LoVo (cell line): Measurements from ENCODE around the gene EPS8.

Experiments
- DNase-seq: peaks from one replicate; pipeline ENCODE4 v3.0.0-alpha.2; 2016; ENCODE audit warnings: low spot score

The EPS8 gene

DNA sequence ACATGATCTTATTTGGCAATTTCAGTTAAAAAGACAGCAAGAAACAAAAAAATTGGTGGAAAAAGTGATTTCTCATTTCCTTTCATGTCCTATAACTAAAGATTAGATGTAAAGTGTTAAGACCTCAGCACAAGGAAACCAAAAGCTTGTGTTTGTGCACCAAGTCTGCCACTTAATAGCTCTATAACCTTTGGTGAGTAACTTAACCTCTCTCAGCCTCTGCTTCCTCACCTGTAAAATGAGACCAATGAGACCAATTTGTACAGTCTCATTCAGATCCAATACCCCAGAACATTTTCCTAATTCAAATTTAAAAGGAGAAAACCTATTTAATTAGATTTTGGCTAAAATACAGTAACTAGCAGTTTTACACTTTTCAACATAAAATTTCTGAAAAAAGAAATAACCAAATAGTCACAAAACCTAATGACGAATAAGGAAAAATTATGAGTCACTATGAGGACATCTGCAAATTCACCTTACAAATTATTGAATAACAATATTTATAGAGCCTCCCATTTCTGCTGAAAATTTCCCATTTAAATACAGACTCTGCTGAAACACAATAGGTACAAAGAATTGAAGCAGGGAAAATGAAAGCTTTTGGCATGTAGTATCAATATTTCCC, 71.1 kb downstream of the EPS8 start:
- DNase-seq: peak; percentile 62

GRCh38 chr12:15716581-15716980, 72.6 kb downstream of the EPS8 start:
- no peak for DNase-seq

- no peak for DNase-seq
Observed at GRCh38 chr12:15714256-15714655, 74.9 kb downstream of the EPS8 start.

DNA sequence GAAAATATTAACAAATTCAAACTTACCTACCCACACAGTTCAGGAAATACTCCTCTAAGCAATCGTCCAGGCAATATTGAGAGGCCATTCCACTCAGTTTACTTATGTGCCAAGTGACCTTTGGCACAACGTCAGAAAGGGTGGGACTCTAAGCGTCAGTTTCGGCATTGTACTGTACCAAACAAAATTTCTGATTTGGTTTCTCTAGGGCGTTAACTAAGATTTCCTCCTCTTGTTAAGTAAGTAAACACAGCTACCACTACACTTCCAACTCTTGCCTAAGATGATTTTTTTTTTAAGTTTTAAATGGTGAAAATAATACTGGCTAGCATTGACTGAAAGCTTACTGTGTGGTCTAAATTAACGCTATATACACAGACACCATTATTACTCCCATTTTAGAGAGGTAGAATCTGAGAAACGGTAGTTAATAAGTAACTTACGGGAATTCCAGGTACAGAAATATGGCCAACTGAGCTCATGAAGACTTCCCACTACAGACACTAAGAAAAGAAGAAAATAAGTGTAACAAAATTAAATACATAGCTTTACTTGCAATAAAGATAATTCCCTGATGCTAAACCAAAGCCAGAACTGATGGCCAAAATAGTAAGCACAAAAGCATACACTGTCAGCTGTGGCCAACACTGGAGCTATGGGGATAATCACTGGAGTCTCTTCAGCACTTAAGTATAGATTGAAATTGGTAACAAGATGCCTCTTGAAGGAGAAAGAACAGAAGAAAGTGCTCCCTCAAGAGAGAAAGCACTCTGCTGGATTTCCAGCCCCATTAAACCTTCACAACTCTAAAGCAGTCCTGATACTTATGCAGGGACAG, 76.1 kb downstream of the EPS8 start:
- DNase-seq: peak; percentile 98

DNA sequence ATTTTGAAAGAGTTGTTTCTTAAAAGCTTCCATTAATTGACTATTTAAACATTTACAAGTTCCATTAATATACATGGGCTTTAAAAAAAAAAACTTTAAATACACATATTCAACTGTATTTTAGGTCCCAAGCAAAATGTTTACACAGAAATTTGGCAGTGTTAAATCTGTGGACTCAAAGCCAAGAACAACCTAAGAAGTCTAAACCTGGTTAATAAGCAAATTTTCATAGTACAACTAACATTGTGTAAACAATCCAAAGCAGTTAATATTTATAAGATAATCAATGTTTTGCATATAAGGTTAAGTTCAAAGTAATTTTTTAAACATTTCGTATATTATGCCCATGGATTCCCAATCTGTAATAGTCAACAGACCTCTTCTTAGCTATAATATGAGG, 77.0 kb downstream of the EPS8 start:
- DNase-seq: no peak

- no peak for DNase-seq
Observed at GRCh38 chr12:15710860-15711510, 78.2 kb downstream of the EPS8 start.

DNA sequence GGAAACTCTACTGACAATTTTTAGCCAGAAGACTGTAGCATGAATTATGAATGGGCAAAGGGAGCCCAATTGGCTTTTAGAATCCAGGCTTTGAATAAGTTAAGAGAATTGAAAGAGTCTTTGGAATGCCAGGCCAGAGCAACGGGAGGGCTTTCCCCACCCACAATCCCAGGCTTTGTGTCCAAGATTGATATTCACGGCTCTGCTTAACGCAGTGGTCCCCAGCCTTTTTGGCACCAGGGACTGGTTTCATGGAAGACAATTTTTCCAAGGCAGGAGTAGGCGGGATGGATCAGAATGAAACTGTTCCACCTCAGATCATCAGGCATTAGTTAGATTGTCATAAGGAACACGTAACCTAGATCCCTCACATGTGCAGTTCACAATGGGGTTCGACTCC, 79.6 kb downstream of the EPS8 start:
- DNase-seq: no peak

DNA sequence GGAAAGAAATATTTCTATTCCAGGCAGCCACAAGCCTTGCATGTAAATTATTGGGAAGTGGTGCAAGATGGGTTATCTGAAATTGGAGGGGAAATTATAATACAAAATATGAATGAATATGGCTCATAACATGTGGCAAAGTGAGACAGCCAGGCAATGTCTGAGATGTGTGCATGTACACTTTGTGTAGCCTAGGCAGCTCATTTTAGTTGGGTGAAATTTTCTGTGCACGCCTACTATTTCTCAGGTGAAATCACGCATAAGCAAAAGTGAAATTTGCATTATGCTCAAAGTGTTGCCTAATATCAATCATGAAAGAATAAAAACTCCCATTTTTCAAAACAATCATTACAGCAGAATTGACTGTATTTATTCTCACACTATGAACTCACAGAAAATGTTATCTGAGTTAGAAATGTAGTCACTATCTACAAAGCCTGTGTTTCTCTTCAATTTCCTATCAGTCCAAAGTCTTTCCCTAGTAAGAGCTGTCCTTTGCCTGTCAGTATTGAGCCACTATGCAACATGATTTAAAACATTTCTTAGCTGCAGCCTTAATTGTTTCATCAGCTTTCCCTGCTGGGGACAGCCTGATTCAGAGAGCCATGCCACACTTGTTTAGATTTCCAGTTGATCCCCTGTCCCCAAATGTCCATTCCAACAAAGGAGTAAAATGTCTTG, 80.7 kb downstream of the EPS8 start:
- no peak for DNase-seq

DNA sequence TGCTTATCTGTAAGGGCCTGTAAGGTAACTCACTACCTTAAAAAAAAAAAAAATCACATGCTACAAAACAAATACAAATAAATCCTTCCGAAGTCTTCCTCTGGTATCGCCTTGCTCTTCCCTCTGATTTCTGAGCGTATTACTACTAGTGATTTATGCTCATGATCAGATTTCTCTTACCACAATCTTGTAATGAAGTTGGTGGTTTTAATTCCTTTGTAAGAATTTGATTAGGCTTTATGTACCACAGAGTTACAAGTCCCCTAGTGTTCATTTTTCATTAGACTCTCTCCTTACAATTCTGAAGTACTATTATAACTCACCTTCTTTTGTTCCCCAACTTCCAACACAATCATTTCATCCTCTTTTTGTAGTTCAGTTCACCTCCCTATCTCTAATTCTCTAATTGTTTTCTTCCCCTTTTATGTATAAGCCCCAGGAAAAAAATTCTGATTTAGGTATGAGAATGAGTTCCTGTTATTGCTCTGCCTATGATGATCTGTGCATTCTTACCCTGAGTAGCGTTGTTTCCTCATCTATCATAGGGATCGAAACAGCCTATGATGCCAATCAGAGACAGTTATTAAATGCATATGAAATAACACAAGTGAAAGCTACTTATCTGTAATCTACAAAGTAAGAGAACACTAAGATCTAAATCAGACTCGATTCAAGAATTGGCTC, 81.5 kb downstream of the EPS8 start:
- no peak for DNase-seq

DNA sequence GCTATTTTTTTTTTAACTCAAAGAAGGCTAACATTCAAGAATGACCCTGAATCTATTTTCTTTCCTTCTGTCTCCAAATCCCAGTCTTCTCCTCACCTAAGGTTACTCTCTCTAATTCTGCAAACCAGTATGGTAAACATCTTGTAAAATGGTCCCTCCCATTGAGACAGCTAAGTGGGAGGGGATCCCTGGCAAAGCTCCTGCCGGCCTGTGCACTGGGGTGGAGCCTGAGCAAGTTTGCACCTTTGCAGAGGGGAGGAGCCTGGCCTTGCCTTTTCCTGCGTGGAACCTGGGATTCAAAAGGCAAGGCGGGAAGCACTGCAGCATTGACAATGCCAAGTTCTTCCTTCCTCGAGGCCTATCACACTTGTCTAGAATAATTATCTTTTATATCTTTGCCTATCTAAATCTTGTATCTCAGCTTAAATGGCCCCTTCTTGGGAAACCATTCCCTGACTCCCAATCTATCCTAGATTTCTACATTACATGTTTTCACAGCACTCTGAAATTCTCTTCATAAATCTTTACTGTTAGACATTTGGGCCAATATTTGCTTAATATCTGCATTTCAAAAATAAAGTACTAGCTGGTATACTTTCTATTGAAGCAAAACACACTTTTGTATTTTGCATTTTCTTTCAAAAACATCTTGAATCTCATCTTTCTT, 83.0 kb downstream of the EPS8 start:
- DNase-seq: peak; percentile 92

DNA sequence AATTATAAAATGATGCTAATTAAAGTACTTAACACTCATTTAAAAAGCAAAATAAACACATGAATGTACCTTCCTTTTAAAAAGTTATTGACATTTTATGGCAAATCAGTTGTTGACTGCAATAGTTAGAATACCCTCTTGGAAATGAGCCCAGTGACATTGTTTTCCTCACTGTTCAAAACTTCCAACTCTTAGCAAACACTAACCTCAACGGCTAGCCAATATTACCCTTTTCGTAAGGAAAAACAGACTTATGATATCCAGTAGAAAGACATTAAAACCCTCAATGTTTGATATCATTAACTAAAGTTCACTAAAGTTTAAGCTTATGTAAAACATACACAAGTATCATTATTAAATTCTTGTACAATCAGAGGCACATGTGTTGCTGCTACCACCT, 83.6 kb downstream of the EPS8 start:
- no peak for DNase-seq

GRCh38 chr12:15702276-15702675, 86.9 kb downstream of the EPS8 start:
- DNase-seq: no peak

- peak; percentile 62 for DNase-seq
Observed at GRCh38 chr12:15701631-15702156, 87.5 kb downstream of the EPS8 start.

DNA sequence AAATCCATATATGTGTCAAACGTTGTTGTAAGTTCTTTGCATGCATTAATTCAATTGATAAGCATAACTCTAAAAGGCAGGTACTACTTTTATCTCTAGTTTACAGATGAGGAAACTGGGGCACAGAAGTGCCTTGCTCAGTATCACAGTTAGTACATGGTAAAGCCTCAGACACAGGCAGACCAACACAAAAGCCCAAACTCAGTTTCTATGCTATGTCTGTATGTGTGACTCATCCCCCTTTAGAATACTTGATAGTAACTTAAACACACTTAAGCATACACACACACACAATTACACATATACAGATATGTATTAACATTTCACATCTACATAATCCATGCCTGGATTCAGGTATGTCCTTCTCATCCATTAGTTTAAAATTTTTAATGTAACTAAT, 88.0 kb downstream of the EPS8 start:
- peak; percentile 75 for DNase-seq

GRCh38 chr12:15700595-15700994, 88.6 kb downstream of the EPS8 start:
- peak; percentile 90 for DNase-seq

DNA sequence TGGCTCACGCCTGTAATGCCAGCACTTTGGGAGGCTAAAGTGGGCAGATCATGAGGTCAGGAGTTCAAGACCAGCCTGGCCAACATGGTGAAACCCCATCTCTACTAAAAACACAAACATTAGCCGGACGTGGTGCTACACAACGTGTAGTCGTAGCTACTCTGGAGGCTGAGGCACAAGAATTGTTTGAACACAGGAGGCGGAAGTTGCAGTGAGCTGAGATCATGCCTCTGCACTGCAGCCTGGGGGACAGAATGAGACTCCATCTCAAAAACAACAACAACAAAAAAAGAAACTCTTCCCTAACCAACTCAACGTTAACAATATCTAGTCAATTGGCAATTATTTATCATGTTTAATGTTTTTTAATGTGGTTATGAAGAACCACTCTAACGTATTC, 89.3 kb downstream of the EPS8 start:
- no peak for DNase-seq

DNA sequence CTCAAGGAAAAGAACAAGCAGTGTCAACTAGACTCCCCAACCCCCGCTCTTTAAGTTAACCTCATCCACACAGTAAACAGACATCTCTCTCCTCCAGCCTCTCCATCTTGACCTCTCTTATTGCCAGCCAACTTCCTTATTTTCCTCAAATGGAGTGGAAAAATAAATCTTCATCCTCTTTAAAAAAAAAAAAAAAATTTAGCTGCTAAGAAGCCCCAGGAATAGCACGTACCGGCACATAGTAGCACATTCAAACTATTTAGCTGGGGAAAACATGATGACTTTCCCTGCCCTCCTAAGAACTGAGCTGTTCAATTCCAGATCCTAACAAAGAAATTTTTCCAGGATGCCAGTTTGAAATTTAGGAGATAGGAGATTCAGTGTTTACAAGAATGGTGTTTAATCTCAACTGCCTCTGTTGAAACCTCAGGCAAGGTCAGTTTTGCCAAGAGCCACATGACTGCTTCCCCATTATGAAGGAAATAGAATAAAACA, 90.8 kb downstream of the EPS8 start:
- DNase-seq: no peak

DNA sequence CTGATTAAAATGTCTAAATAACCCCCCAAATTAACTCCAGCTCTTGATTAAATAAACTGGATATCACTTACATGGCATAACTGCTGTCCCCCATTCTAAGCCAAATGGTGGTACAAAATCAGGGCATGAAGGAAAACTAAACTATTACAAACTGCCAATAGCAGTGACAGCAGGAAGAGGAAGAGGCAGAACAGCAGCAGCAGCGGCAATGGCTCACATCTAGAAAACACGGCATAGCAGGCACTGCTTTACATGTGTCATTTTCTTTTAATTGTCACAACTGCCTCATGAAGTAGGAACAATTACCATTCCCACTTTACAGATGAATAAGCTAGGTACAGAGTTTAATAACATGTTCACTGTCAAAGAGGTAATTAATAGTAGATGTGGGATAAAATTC, 92.0 kb downstream of the EPS8 start:
- DNase-seq: no peak

GRCh38 chr12:15693228-15693911, 95.8 kb downstream of the EPS8 start:
- DNase-seq: peak; percentile 72

GRCh38 chr12:15691388-15691787, 97.8 kb downstream of the EPS8 start:
- no peak for DNase-seq
